T-helper 17 cell (primary cell): ENCODE measurements around the gene LBP. TPM values are rescaled to one million over a fixed set of nuclear protein-coding genes. Genes with fewer than 3 reads are reported as not detected.

Source experiments
- ATAC-seq: fragments of 150-1000 bp; cut with Tn5 transposase; 2 replicates; pipeline ENCODE4 v1.10.0; 2021; ENCODE audit warnings: mild to moderate bottlenecking, moderate library complexity
- DNase-seq, 3 donors: peaks; one replicate each; pipeline versions ENCODE4 v3.0.0 to v3.0.0-alpha.2; 2020 to 2021
- H3K9me3 ChIP-seq: one replicate; pipeline ENCODE4 v1.7.0; 2013; ENCODE audit warnings: low read length, mild to moderate bottlenecking; ENCODE audit not compliant: control insufficient read depth, poor library complexity, severe bottlenecking
- H3K27ac Mint-ChIP-seq: one replicate; pipeline ENCODE4 v1.8.0; 2022; ENCODE audit warnings: mild to moderate bottlenecking, moderate library complexity, mixed read lengths
- H3K27me3 Mint-ChIP-seq: one replicate; pipeline ENCODE4 v1.8.0; 2022; ENCODE audit warnings: mixed read lengths
- H3K36me3 Mint-ChIP-seq: one replicate; pipeline ENCODE4 v1.8.0; 2022; ENCODE audit warnings: low read depth, mixed read lengths
- H3K4me1 Mint-ChIP-seq: one replicate; pipeline ENCODE4 v1.8.0; 2022; ENCODE audit warnings: mild to moderate bottlenecking, mixed read lengths
- H3K4me3 Mint-ChIP-seq: one replicate; pipeline ENCODE4 v1.8.0; 2022; ENCODE audit warnings: mild to moderate bottlenecking, moderate library complexity, mixed read lengths
- total RNA-seq, 4 donors: library from RNA in 2 of 4; stranded (reverse) in 2 of 4; gene quantifications; one replicate each; pipeline ENCODE4 v1.2.3 and lab custom pipeline; 2022 to 2026

The LBP gene
- total RNA-seq, 2 donors from 2014 or later, result not detected

- ATAC-seq, result no peak
Measured at GRCh38 chr20:38343311-38344106, 2.8 kb upstream of the LBP start.

GRCh38 chr20:38344107-38344701, 2.1 kb upstream of the LBP start:
- DNase-seq (no peak), ATAC-seq (no peak)
- Mint-ChIP-seq H3K36me3 (no peaks in the 10 kb centered on the region), H3K27ac (no peak overlapping the region), H3K4me3 (no peak overlapping the region), H3K4me1 (no peaks in the 10 kb centered on the region), H3K27me3 (peaks cover 19% of the 10 kb centered on the region)
- no peaks in the 10 kb centered on the region for H3K9me3 ChIP-seq

More at GRCh38 chr20:38343311-38344106, 2.8 kb upstream of the LBP start:
- DNase-seq, result no peak
- H3K27me3 Mint-ChIP-seq, result peaks cover 25% of the 10 kb centered on the region
- no peak overlapping the region for H3K4me3 Mint-ChIP-seq
- no peaks in the 10 kb centered on the region for H3K36me3 Mint-ChIP-seq
- H3K4me1 Mint-ChIP-seq, result no peaks in the 10 kb centered on the region
- H3K9me3 ChIP-seq, result no peaks in the 10 kb centered on the region
- no peak overlapping the region for H3K27ac Mint-ChIP-seq

- H3K9me3 ChIP-seq, result no peaks in the 10 kb centered on the region
- DNase-seq, result no peak
- Mint-ChIP-seq H3K27me3 (peaks cover 29% of the 10 kb centered on the region), H3K4me1 (no peaks in the 10 kb centered on the region), H3K27ac (no peak overlapping the region), H3K4me3 (no peak overlapping the region), H3K36me3 (no peaks in the 10 kb centered on the region)
- no peak for ATAC-seq
Measured at GRCh38 chr20:38345643-38346042, 639 bp upstream of the LBP start.

DNA sequence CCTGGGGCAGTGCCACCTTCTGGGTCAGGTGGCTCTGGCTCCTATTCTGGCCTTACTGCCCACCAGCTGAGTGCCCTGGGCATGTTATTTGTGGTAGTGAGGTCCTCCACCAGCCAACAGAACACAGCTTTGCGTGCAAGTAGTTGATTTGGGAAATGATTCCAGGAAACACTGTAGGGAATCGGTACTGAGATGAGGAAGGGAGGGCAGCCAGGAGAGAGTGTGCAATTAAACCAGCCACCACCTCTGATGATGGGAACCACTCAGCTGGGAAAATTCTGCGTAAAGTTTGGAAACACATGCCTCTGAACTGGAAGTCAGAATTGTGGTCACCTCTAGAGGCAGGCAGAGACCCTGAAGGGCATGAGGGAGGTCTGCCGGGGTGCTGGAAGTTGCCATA, 459 bp downstream of the LBP start:
- H3K4me3 Mint-ChIP-seq, result no peak overlapping the region
- DNase-seq (no peak), ATAC-seq (no peak)
- H3K9me3 ChIP-seq, result no peaks in the 10 kb centered on the region
- no peaks in the 10 kb centered on the region for H3K36me3 Mint-ChIP-seq
- H3K4me1 Mint-ChIP-seq, result no peaks in the 10 kb centered on the region
- no peak overlapping the region for H3K27ac Mint-ChIP-seq
- peaks cover 24% of the 10 kb centered on the region for H3K27me3 Mint-ChIP-seq

DNA sequence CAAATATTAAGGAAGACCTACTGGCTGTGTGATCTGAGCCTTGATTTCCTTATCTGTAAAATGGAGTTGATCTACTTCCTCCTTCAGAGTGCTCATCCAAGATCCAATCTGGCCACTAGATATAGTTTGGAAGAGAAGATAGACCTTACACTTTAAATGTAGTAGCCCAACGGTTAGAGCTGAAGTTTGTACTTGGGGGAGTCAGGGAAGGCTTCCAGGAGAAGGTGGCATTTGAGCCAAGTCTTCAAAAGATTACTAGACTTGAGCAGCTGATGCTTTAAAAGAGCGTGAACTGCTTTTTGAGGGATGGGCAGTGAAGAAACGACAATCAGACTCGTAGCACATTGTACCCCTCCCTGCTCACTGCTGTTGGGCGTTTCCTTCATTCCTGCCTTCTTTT, 3.6 kb downstream of the LBP start:
- no peak for DNase-seq
- Mint-ChIP-seq H3K4me1 (peaks cover 4% of the 10 kb centered on the region), H3K4me3 (no peak overlapping the region), H3K27me3 (peaks cover 13% of the 10 kb centered on the region), H3K36me3 (no peaks in the 10 kb centered on the region), H3K27ac (no peak overlapping the region)
- H3K9me3 ChIP-seq, result no peaks in the 10 kb centered on the region
- ATAC-seq, result no peak

DNA sequence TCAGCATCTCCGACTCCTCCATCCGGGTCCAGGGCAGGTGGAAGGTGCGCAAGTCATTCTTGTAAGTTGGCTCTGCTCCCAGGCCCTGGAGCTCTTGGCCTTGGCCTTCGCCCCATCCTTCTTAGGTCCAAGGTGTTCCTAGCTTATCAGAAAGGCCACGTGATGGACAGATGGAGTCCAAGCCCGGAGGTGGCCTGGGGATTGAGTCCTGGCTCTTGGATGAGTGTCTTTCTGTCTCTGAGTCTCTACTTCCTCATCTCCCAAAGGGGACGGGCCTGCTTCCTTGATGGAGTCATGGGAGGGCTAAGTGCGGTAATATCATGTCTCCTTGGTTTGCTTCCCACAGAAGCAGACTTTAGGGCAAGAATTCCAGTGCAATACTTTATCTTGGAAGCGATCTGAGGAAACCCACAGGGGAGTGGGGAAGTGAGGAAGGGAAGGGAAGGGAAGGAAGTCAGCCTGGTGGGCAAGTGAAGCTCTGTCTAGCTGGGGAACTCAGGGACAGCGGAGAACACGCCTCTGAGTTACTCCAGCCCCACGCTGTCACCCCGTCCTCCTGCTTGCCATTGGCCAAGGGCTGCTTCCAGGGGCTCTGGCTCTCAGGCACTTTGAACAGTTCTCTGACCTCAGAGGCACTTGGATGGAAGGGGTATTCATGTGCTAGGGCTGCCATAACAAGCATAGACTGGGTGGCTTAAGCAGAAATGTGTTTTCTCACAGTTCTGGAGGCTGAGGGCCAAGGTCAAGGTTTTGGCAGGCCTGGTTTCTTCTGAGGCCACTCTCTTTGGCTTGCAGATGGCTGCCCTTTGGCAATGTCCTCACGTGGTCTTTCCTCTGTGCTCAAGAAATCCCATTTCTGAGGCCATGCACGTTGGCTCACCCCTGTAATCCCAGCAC, 4.8 kb downstream of the LBP start:
- H3K9me3 ChIP-seq, result no peaks in the 10 kb centered on the region
- Mint-ChIP-seq H3K4me1 (peaks cover 4% of the 10 kb centered on the region), H3K4me3 (no peak overlapping the region), H3K27me3 (peaks cover 13% of the 10 kb centered on the region), H3K27ac (no peak overlapping the region), H3K36me3 (no peaks in the 10 kb centered on the region)
- no peak for ATAC-seq
- no peak for DNase-seq

- no peak for ATAC-seq
- no peaks in the 10 kb centered on the region for H3K36me3 Mint-ChIP-seq
- H3K9me3 ChIP-seq, result no peaks in the 10 kb centered on the region
- no peak for DNase-seq
- peaks cover 7% of the 10 kb centered on the region for H3K4me1 Mint-ChIP-seq
- no peak overlapping the region for H3K4me3 Mint-ChIP-seq
- H3K27me3 Mint-ChIP-seq, result peaks cover 13% of the 10 kb centered on the region
- H3K27ac Mint-ChIP-seq, result peak overlapping the region; percentile 24
Measured at GRCh38 chr20:38353316-38353715, 7.0 kb downstream of the LBP start.

GRCh38 chr20:38354227-38354626, 7.9 kb downstream of the LBP start:
- ATAC-seq (no peak), DNase-seq (no peak)
- Mint-ChIP-seq H3K4me3 (no peak overlapping the region), H3K27me3 (peaks cover 12% of the 10 kb centered on the region), H3K4me1 (peaks cover 7% of the 10 kb centered on the region), H3K27ac (no peak overlapping the region), H3K36me3 (no peaks in the 10 kb centered on the region)
- no peaks in the 10 kb centered on the region for H3K9me3 ChIP-seq

GRCh38 chr20:38355161-38356012, 9.1 kb downstream of the LBP start:
- ATAC-seq, result no peak

DNA sequence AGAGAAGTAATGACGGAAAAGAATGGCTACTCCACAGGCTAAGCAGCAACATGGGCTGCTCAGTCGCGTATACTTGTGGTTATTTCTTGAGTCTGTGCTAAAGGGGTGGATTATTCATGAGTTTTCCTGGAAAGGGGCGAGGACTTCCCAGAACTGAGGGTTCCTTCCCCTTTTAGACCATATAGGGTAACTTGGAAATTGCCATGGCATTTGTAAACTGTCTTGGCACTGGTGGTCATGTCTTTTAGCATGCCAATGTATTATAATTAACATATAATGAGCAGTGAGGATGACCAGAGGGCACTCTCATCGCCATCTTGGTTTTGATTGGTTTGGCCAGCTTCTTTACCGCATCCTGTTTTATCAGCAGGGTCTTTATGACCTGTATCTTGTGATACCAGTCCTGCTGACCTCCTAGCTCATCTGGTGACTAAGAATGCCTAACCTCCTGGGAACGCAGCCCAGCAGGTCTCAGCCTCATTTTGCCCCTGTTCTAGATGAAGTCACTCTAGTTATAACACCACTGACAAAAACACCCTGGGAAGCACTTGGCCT, 11.4 kb downstream of the LBP start:
- ATAC-seq (no peak), DNase-seq (no peak)
- no peaks in the 10 kb centered on the region for H3K9me3 ChIP-seq
- H3K36me3 Mint-ChIP-seq, result no peaks in the 10 kb centered on the region
- no peak overlapping the region for H3K4me3 Mint-ChIP-seq
- H3K27me3 Mint-ChIP-seq, result no peaks in the 10 kb centered on the region
- H3K27ac Mint-ChIP-seq, result no peak overlapping the region
- H3K4me1 Mint-ChIP-seq, result peaks cover 7% of the 10 kb centered on the region

More at GRCh38 chr20:38355161-38356012, 9.1 kb downstream of the LBP start:
- H3K9me3 ChIP-seq, result no peaks in the 10 kb centered on the region
- no peak for DNase-seq
- no peaks in the 10 kb centered on the region for H3K36me3 Mint-ChIP-seq
- peaks cover under 1% of the 10 kb centered on the region for H3K27me3 Mint-ChIP-seq
- H3K4me3 Mint-ChIP-seq, result no peak overlapping the region
- H3K4me1 Mint-ChIP-seq, result peaks cover 7% of the 10 kb centered on the region
- H3K27ac Mint-ChIP-seq, result no peak overlapping the region

- peaks cover 3% of the 10 kb centered on the region for H3K4me1 Mint-ChIP-seq
- no peak for ATAC-seq
Measured at GRCh38 chr20:38358556-38358955, 12.3 kb downstream of the LBP start.

DNA sequence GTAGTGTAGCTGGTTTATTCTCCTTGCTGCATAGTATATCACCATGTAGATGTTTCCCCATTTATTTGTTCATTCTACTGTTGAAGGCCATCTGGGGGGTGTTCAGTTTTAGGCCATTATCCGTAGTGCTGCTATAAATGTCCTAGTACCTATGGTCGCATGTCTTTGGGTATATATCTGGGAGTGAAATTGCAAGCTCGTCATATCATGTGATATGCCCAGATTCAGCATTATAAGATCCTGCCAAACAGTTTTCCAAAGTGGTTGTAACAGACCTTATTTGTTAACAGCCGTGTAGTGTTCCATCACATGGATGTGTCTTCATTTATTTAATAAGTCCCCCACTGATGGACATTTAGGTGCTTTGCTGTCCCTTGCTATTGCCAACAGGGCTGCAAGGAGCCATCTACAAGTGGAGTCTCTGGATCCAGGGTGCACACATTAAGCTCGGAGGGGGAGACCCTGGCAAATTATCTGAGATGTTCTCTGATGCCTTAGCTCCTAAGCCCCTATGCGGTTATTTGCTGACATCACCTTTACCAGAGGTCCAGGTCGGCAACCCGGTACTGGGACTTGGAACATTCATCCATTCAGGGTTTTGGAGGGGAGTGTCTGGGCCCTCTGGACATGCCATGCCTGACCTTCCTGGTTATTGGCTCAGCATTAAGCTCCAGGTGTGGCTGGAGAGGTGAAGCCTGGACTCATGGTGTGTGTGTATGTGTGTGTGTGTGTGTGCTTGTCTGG, 16.9 kb downstream of the LBP start:
- Mint-ChIP-seq H3K4me3 (no peak overlapping the region), H3K27ac (no peak overlapping the region), H3K36me3 (no peaks in the 10 kb centered on the region), H3K27me3 (no peaks in the 10 kb centered on the region), H3K4me1 (no peaks in the 10 kb centered on the region)
- DNase-seq (no peak), ATAC-seq (no peak)
- no peaks in the 10 kb centered on the region for H3K9me3 ChIP-seq

More at GRCh38 chr20:38358556-38358955, 12.3 kb downstream of the LBP start:
- Mint-ChIP-seq H3K27me3 (no peaks in the 10 kb centered on the region), H3K36me3 (no peaks in the 10 kb centered on the region), H3K27ac (no peak overlapping the region), H3K4me3 (no peak overlapping the region)
- DNase-seq, result no peak
- H3K9me3 ChIP-seq, result no peaks in the 10 kb centered on the region
